Stimulated activated CD4-positive, alpha-beta T cell treated with anti-CD3 and anti-CD28 coated beads, Interleukin-2, amount 100 ng/mL, for 48 hours (primary cell): ENCODE data around the gene TNNI3K.

Experiments
- DNase-seq, 2 donors: peaks; one replicate each; pipeline ENCODE4 v3.0.0-alpha.2; 2020

The TNNI3K gene

GRCh38 chr1:74586253-74586897, 351.2 kb downstream of the TNNI3K start:
- no peak for DNase-seq

GRCh38 chr1:74587888-74588287, 352.7 kb downstream of the TNNI3K start:
- DNase-seq: no peak

- no peak for DNase-seq
These were observed 355.1 kb downstream of the TNNI3K start for GRCh38 chr1:74590288-74590687.

- DNase-seq: no peak
These were observed 356.8 kb downstream of the TNNI3K start for GRCh38 chr1:74591949-74592348.

- no peak for DNase-seq
These were observed 357.6 kb downstream of the TNNI3K start for GRCh38 chr1:74592580-74593355.
